Heart left ventricle (tissue), 13 donors: ENCODE data around the gene TMPRSS7.

Source experiments
- CTCF ChIP-seq, 12 donors: fragments of 200-600 bp; sonication (generic) in 4 of 12; IDR thresholded peaks; one replicate each; pipeline versions ENCODE4 v1.5.0 to v1.8.0; 2018 to 2022; ENCODE audit warnings: antibody characterized with exemption in 12 of 12, mild to moderate bottlenecking in 5 of 12
- POLR2A ChIP-seq, 2 donors: fragments of 450-650 bp; IDR thresholded peaks; one replicate each; pipeline ENCODE4 v1.6.1; 2017; ENCODE audit warnings: antibody characterized with exemption in 2 of 2, mild to moderate bottlenecking in 2 of 2, moderate library complexity in 2 of 2
- donor health status: ischemic (EF 13 %, LVEDD 7.1; RV severe dilation, severe dysfunction).
- donor health status: DM: no; HTN: yes; CAD: no.
- donor health status: DM: no; HTN: no; CAD: no.
- donor health status: ischemic (EF 25% LVEDD 6.9; RV normal size, moderate dysfunction).
- donor health status: ischemic (EF 25% LVEDD 5.7; RV mildly dilated, moderate dysfunction).
- donor health status: ischemic (EF 35%, LVEDD 5.7; RV mildly dilated, moderate dysfunction).
- donor health status: nonischemic (EF 11% LVEDD 7.7; RV severe dilation, severe dysfunction).
- donor health status: DM: yes; HTN: yes; CAD: no.
- donor health status: PGD.
- donor health status: ischemic (EF 29% LVEDD 5.4; RV normal size, mild dysfunction).
- donor health status: nonischemic (EF 23%, LVEDD 6.1; RV moderate dilation, normal function).

GRCh38 chr3:112123548-112123947, 89.0 kb downstream of the TMPRSS7 start:
- TF ChIP-seq CTCF (IDR thresholded peaks at IDR 0.05) (no peak), POLR2A (IDR thresholded peaks at IDR 0.05) (no peak)
